GM23338 (cell line): ENCODE results near the gene AP1B1. TPM values are rescaled to one million over a fixed set of nuclear protein-coding genes. Genes with fewer than 3 reads are reported as not detected.
A peak's percentile ranks its signal among the peaks of the same experiment; 100 is the strongest.

ENCODE experiments used
- ATAC-seq: fragments of 200-7000 bp; cut with Tn5 transposase; 3 replicates; pipeline ENCODE4 v1.9.1; 2020
- DNase-seq: peaks from one replicate; pipeline ENCODE4 v3.0.0-alpha.2; 2015; ENCODE audit warnings: low spot score
- H2AFZ ChIP-seq: fragments of 200-600 bp; sonication (generic); 2 replicates; pipeline ENCODE4 v1.8.0; 2016; ENCODE audit warnings: antibody characterized with exemption, mild to moderate bottlenecking, moderate library complexity
- H3F3A ChIP-seq: fragments of 200-600 bp; sonication (generic); replicated peaks from 2 replicates; pipeline ENCODE4 v1.8.0; 2017; ENCODE audit warnings: antibody characterized with exemption, mixed run types, low read depth
- H3K27ac ChIP-seq: fragments of 200-600 bp; sonication (generic); 2 replicates; pipeline ENCODE4 v1.6.1; 2016; ENCODE audit warnings: low read depth
- H3K27me3 ChIP-seq: fragments of 200-600 bp; sonication (generic); 2 replicates; pipeline ENCODE4 v1.8.0; 2016; ENCODE audit warnings: mild to moderate bottlenecking, mixed run types, moderate library complexity; ENCODE audit not compliant: insufficient read depth
- H3K36me3 ChIP-seq: fragments of 200-600 bp; sonication (generic); 2 replicates; pipeline ENCODE4 v1.8.0; 2016; ENCODE audit warnings: mild to moderate bottlenecking; ENCODE audit not compliant: insufficient read depth
- H3K4me1 ChIP-seq: fragments of 200-600 bp; sonication (generic); 2 replicates; pipeline ENCODE4 v1.8.0; 2016; ENCODE audit warnings: mild to moderate bottlenecking, moderate library complexity; ENCODE audit not compliant: insufficient read depth
- H3K4me2 ChIP-seq: fragments of 200-600 bp; sonication (generic); 2 replicates; pipeline ENCODE4 v1.7.1; 2017; ENCODE audit warnings: mixed run types
- H3K4me3 ChIP-seq: fragments of 200-600 bp; sonication (generic); 2 replicates; pipeline ENCODE4 v1.6.1; 2016; ENCODE audit warnings: mixed run types
- H3K79me2 ChIP-seq: fragments of 200-600 bp; sonication (generic); replicated peaks from 2 replicates; pipeline ENCODE4 v1.8.0; 2017; ENCODE audit warnings: mild to moderate bottlenecking; ENCODE audit not compliant: insufficient read depth
- H3K9me2 ChIP-seq: fragments of 200-600 bp; sonication (generic); 2 replicates; pipeline ENCODE4 v1.8.0; 2017; ENCODE audit not compliant: insufficient read depth
- H4K20me1 ChIP-seq: fragments of 200-600 bp; sonication (generic); replicated peaks from 2 replicates; pipeline ENCODE4 v1.8.0; 2017; ENCODE audit warnings: mild to moderate bottlenecking; ENCODE audit not compliant: insufficient read depth
- H3K27ac Mint-ChIP-seq: 2 replicates; pipeline ENCODE4 v1.8.0; 2020; ENCODE audit warnings: inconsistent platforms, mild to moderate bottlenecking, moderate library complexity, mixed read lengths
- H3K27me3 Mint-ChIP-seq: 3 replicates; pipeline ENCODE4 v1.8.0; 2022; ENCODE audit warnings: low read depth, mild to moderate bottlenecking, moderate library complexity, mixed read lengths, inconsistent platforms; ENCODE audit not compliant: insufficient read depth, poor library complexity
- H3K36me3 Mint-ChIP-seq: 3 replicates; pipeline ENCODE4 v1.8.0; 2021; ENCODE audit warnings: low read depth, mild to moderate bottlenecking, inconsistent platforms, moderate library complexity, mixed read lengths
- H3K4me1 Mint-ChIP-seq: 3 replicates; pipeline ENCODE4 v1.8.0; 2020; ENCODE audit warnings: mild to moderate bottlenecking, inconsistent platforms, mixed read lengths
- H3K4me3 Mint-ChIP-seq: 3 replicates; pipeline ENCODE4 v1.8.0; 2021; ENCODE audit warnings: moderate library complexity, mild to moderate bottlenecking, inconsistent platforms, mixed read lengths
- H3K9me3 Mint-ChIP-seq: 3 replicates; pipeline ENCODE4 v1.8.0; 2020; ENCODE audit warnings: moderate library complexity, mild to moderate bottlenecking, inconsistent platforms, mixed read lengths
- CTCF ChIP-seq, 2 experiments: fragments of 200-600 bp in 1 of 2; sonication (generic) in 1 of 2; conservative IDR thresholded peaks; 2 replicates each; pipeline versions ENCODE4 v1.5.1 to v1.6.1; 2016 to 2017; ENCODE audit warnings: antibody characterized with exemption in 2 of 2, low read depth in 2 of 2, mild to moderate bottlenecking in 2 of 2, moderate library complexity in 1 of 2
- EZH2 ChIP-seq: fragments of 200-600 bp; sonication (generic); IDR thresholded peaks from one replicate; pipeline ENCODE4 v1.8.0; 2017; ENCODE audit warnings: antibody characterized with exemption, mild to moderate bottlenecking, low read depth; ENCODE audit not compliant: unreplicated experiment
- EZH2phosphoT487 ChIP-seq: fragments of 200-600 bp; sonication (generic); IDR thresholded peaks from one replicate; pipeline ENCODE4 v1.8.1; 2018; ENCODE audit warnings: antibody characterized with exemption; ENCODE audit not compliant: unreplicated experiment
- JUNB ChIP-seq: IDR thresholded peaks from one replicate; pipeline ENCODE4 v1.6.1; 2016; ENCODE audit warnings: antibody characterized with exemption; ENCODE audit not compliant: unreplicated experiment
- NANOG ChIP-seq: IDR thresholded peaks from 2 replicates; pipeline ENCODE4 v1.6.1; 2016; ENCODE audit warnings: antibody characterized with exemption, borderline replicate concordance
- POLR2AphosphoS5 ChIP-seq: IDR thresholded peaks from 2 replicates; pipeline ENCODE4 v1.6.1; 2016; ENCODE audit warnings: antibody characterized with exemption, low read depth
- STAT1 ChIP-seq: IDR thresholded peaks from one replicate; pipeline ENCODE4 v1.6.1; 2016; ENCODE audit warnings: antibody characterized with exemption; ENCODE audit not compliant: unreplicated experiment
- ZNF114 ChIP-seq: fragments of 250-450 bp; sonication (Bioruptor Pico); IDR thresholded peaks from 2 replicates; pipeline ENCODE4 v1.5.0; 2020; ENCODE audit warnings: mild to moderate bottlenecking, moderate library complexity
- ZNF331 ChIP-seq: fragments of 250-450 bp; sonication (Bioruptor Pico); IDR thresholded peaks from 2 replicates; pipeline ENCODE4 v1.5.0; 2020; ENCODE audit warnings: low read depth, mild to moderate bottlenecking, moderate library complexity
- polyA plus RNA-seq: library from polyadenylated mRNA; unstranded; fragments of >200 nt; fragmentation: Nextera tagmentation; extraction: Ambion mirVana; gene quantifications from 2 replicates; pipeline ENCODE4 v1.2.1, GENCODE V29; 2016
- total RNA-seq: library from RNA; depleted of rRNA; stranded (reverse); fragments of >200 nt; shearing (Covaris generic); gene quantifications from 2 replicates; pipeline ENCODE4 v1.2.3, GENCODE V29; 2014
- TF ChIP-seq, protein P1 (sequence below): IDR thresholded peaks from 2 replicates; pipeline ENCODE4 v1.6.1; 2016; ENCODE audit warnings: antibody characterized with exemption
- TF ChIP-seq, protein P2 (sequence below): fragments of 250-450 bp; sonication (Bioruptor Pico); IDR thresholded peaks from 2 replicates; pipeline ENCODE4 v1.5.0; 2020; ENCODE audit warnings: mild to moderate bottlenecking, moderate library complexity

Gene AP1B1
- total and polyA plus RNA-seq, 2 experiments from 2014 or later: 19.5 to 74.4 TPM

DNA sequence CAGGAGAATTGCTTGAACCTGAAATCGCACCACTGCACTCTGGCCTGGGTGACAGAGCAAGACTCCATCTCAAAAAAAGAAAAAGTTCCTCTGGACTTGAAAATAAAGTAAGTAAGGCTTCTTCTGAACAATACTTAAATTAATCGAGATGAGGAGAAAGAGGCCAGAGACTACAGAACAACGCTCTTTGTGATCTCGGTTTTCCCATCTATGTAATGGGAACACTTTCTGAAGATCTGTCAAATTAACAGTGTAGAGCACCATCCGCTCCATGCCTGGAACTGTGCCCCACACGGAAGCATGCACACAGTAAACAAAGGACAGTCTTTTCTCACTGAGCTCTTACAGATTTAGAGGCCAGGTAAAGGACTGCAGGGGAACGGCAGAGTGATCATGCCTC, 9.1 kb downstream of the AP1B1 start:
- H3K4me3 Mint-ChIP-seq: no peak overlapping the region
- H4K20me1 ChIP-seq: peaks cover 11% of the 10 kb centered on the region
- H3K4me1 Mint-ChIP-seq: 0 out of 3 replicates have a peak, but pooled peaks cover 3% of the 10 kb centered on the region
- no peak overlapping the region for H3K4me3 ChIP-seq
- H3K4me2 ChIP-seq: no peak overlapping the region
- no peaks in the 10 kb centered on the region for H3K9me3 Mint-ChIP-seq
- peaks cover 2% of the 10 kb centered on the region; the same call in 1 of the 2 replicates for H3K36me3 ChIP-seq
- H3K27ac Mint-ChIP-seq: peak overlapping the region; percentile 13; the same call in 1 of the 2 replicates
- no peak overlapping the region for H3K27ac ChIP-seq
- ATAC-seq: no peak
- no peaks in the 10 kb centered on the region for H3K9me2 ChIP-seq
- no peak overlapping the region for H2AFZ ChIP-seq
- TF ChIP-seq STAT1: no peak
- no peak for TF ChIP-seq NANOG
- TF ChIP-seq, protein P1, sequence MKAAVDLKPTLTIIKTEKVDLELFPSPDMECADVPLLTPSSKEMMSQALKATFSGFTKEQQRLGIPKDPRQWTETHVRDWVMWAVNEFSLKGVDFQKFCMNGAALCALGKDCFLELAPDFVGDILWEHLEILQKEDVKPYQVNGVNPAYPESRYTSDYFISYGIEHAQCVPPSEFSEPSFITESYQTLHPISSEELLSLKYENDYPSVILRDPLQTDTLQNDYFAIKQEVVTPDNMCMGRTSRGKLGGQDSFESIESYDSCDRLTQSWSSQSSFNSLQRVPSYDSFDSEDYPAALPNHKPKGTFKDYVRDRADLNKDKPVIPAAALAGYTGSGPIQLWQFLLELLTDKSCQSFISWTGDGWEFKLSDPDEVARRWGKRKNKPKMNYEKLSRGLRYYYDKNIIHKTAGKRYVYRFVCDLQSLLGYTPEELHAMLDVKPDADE: no peak
- no peak for TF ChIP-seq ZNF331 (CRISPR knock-in tag)
- TF ChIP-seq EZH2: no peak
- TF ChIP-seq JUNB: no peak
- no peak for TF ChIP-seq ZNF114 (CRISPR knock-in tag)
- TF ChIP-seq POLR2AphosphoS5: no peak
- TF ChIP-seq EZH2phosphoT487: no peak
- no peak for DNase-seq
- H3F3A ChIP-seq: 0 out of 2 replicates have a peak, but pooled peaks cover 4% of the 10 kb centered on the region
- no peaks in the 10 kb centered on the region for H3K4me1 ChIP-seq
- H3K36me3 Mint-ChIP-seq: peaks cover 16% of the 10 kb centered on the region
- peaks cover 27% of the 10 kb centered on the region for H3K79me2 ChIP-seq
- no peaks in the 10 kb centered on the region for H3K27me3 Mint-ChIP-seq
- H3K27me3 ChIP-seq: no peaks in the 10 kb centered on the region

DNA sequence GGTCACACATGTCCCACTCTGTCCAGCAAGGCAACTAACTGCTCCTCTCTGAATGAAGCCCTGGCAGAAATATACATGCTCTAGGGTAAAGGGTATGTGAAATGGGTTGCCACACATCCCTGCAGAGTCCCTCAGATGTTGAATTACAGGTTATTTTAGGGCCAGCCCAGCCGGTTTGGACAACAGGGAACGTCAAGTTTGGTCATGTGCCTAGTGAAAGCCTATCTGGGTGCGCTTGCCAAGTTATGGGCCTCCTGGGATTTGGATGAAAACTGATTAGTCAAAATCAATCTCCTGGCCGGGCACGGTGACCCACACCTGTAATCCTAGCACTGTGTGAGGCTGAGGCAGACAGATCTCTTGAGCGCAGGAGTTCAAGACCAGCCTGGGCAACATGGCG, 10.4 kb downstream of the AP1B1 start:
- Histone ChIP-seq H4K20me1 (peaks cover 11% of the 10 kb centered on the region), H3K27ac (no peak overlapping the region), H3K36me3 (peaks cover 2% of the 10 kb centered on the region; the same call in 1 of the 2 replicates), H3K4me3 (no peak overlapping the region), H3K9me2 (no peaks in the 10 kb centered on the region), H3K79me2 (peaks cover 22% of the 10 kb centered on the region), H3K4me2 (no peak overlapping the region), H3K27me3 (no peaks in the 10 kb centered on the region), H3F3A (0 out of 2 replicates have a peak, but pooled peaks cover 4% of the 10 kb centered on the region), H2AFZ (no peak overlapping the region), H3K4me1 (no peaks in the 10 kb centered on the region)
- DNase-seq (no peak), ATAC-seq (no peak)
- peaks cover 4% of the 10 kb centered on the region for H3K27me3 Mint-ChIP-seq
- H3K9me3 Mint-ChIP-seq: no peaks in the 10 kb centered on the region
- 0 out of 3 replicates have a peak, but pooled peaks cover 3% of the 10 kb centered on the region for H3K4me1 Mint-ChIP-seq
- no peak overlapping the region for H3K27ac Mint-ChIP-seq
- H3K4me3 Mint-ChIP-seq: no peak overlapping the region
- peaks cover 16% of the 10 kb centered on the region for H3K36me3 Mint-ChIP-seq
- no peak for TF ChIP-seq ZNF114 (CRISPR knock-in tag)
- TF ChIP-seq, protein P1: no peak
- no peak for TF ChIP-seq NANOG
- no peak for TF ChIP-seq POLR2AphosphoS5
- TF ChIP-seq, protein P2, sequence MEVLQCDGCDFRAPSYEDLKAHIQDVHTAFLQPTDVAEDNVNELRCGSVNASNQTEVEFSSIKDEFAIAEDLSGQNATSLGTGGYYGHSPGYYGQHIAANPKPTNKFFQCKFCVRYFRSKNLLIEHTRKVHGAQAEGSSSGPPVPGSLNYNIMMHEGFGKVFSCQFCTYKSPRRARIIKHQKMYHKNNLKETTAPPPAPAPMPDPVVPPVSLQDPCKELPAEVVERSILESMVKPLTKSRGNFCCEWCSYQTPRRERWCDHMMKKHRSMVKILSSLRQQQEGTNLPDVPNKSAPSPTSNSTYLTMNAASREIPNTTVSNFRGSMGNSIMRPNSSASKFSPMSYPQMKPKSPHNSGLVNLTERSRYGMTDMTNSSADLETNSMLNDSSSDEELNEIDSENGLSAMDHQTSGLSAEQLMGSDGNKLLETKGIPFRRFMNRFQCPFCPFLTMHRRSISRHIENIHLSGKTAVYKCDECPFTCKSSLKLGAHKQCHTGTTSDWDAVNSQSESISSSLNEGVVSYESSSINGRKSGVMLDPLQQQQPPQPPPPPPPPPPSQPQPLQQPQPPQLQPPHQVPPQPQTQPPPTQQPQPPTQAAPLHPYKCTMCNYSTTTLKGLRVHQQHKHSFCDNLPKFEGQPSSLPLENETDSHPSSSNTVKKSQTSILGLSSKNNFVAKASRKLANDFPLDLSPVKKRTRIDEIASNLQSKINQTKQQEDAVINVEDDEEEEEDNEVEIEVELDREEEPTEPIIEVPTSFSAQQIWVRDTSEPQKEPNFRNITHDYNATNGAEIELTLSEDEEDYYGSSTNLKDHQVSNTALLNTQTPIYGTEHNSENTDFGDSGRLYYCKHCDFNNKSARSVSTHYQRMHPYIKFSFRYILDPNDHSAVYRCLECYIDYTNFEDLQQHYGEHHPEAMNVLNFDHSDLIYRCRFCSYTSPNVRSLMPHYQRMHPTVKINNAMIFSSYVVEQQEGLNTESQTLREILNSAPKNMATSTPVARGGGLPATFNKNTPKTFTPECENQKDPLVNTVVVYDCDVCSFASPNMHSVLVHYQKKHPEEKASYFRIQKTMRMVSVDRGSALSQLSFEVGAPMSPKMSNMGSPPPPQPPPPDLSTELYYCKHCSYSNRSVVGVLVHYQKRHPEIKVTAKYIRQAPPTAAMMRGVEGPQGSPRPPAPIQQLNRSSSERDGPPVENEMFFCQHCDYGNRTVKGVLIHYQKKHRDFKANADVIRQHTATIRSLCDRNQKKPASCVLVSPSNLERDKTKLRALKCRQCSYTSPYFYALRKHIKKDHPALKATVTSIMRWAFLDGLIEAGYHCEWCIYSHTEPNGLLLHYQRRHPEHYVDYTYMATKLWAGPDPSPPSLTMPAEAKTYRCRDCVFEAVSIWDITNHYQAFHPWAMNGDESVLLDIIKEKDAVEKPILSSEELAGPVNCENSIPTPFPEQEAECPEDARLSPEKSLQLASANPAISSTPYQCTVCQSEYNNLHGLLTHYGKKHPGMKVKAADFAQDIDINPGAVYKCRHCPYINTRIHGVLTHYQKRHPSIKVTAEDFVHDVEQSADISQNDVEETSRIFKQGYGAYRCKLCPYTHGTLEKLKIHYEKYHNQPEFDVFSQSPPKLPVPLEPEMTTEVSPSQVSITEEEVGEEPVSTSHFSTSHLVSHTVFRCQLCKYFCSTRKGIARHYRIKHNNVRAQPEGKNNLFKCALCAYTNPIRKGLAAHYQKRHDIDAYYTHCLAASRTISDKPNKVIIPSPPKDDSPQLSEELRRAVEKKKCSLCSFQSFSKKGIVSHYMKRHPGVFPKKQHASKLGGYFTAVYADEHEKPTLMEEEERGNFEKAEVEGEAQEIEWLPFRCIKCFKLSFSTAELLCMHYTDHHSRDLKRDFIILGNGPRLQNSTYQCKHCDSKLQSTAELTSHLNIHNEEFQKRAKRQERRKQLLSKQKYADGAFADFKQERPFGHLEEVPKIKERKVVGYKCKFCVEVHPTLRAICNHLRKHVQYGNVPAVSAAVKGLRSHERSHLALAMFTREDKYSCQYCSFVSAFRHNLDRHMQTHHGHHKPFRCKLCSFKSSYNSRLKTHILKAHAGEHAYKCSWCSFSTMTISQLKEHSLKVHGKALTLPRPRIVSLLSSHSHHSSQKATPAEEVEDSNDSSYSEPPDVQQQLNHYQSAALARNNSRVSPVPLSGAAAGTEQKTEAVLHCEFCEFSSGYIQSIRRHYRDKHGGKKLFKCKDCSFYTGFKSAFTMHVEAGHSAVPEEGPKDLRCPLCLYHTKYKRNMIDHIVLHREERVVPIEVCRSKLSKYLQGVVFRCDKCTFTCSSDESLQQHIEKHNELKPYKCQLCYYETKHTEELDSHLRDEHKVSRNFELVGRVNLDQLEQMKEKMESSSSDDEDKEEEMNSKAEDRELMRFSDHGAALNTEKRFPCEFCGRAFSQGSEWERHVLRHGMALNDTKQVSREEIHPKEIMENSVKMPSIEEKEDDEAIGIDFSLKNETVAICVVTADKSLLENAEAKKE (CRISPR knock-in tag): no peak
- TF ChIP-seq CTCF (conservative IDR thresholded peaks at IDR 0.05; ENCODE audit: low read depth in 2 of 2): no peak
